HG02840 (cell line): Measurements from ENCODE around the gene DNASE1L3.
"Not testable (repeated sequence)": the region's sequence is repeated elsewhere in the genome, so short reads cannot be mapped to it uniquely, and the experiment has no call there.

Experiments used
- ATAC-seq: cut with Tn5 transposase; IDR thresholded peaks from one replicate; pipeline ENCODE4 v1.9.1; 2021; ENCODE audit warnings: mild to moderate bottlenecking, moderate library complexity, moderate number of reproducible peaks; ENCODE audit not compliant: unreplicated experiment, low FRiP score

The DNASE1L3 gene

GRCh38 chr3:58236527-58237237 is 25.9 kb upstream of the DNASE1L3 start:
- no peak for ATAC-seq

DNA sequence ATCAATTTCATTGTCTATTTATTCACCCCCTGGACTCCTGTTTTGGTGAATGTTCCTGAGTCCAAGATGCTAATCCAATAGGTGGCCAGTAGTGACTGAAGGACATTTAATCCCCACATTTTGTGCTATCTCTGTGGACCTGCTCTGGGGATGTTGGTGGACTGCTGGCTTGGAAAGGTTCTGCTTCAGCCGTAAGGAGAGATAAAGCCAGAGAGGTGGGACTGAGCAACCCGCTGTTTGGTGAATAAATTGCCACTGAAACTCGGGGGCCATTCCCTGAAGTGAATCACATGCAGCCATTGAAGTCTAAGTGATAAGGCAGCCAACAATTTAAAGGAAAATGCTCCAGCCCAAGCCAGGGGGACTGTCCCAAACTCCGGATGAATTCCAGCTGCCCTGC is 25.2 kb upstream of the DNASE1L3 start:
- ATAC-seq, result no peak

GRCh38 chr3:58234516-58234931 is 23.8 kb upstream of the DNASE1L3 start:
- no peak for ATAC-seq

GRCh38 chr3:58231666-58232065 is 20.9 kb upstream of the DNASE1L3 start:
- ATAC-seq, result no peak

DNA sequence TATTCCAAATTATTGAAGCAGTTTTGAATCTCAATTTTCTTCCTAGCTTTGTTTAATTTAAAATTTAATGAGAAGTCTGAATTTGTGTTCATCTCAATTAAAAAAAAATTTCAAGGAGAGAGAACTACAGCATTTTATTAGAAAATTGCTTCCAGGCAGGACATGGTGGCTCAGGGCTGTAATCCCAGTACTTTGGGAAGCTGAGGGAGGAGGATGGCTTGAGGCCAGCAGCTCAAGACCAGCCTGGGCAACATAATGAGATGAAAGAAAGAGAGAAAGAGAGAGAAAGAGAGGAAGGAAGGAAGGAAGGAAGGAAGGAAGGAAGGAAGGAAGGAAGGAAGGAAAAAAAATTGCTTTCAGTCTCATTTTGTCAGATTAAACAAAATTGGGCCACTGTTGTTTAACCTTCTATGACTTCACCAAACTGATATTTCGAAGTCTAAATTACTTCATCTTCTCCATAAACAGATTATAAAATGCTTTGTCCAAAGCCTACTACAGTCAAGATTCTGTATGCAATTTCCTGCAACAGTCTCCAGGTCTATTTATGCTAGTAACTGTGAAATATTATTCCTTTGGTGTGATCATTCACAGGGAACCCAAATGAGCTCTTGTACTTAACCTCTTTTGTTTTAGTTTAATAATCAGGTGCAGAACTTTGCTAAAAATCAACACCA is 20.2 kb upstream of the DNASE1L3 start:
- no peak for ATAC-seq

DNA sequence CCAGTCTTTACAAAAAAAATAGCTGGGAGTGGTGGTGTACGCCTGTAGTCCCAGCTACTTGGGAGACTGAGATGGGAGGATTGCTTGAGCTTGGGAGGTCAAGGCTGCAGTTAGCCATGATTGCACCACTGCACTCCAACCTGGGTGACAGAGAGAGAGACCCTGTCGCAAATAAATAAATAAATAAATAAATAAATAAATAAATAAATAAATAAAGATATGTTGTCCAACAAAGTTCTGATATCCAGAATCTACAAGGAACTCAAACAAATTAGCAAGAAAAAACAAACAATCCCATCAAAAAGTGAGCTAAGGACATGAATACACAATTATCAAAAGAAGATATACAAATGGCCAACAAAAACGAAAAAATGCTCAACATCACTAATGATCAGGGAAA is 17.2 kb upstream of the DNASE1L3 start:
- ATAC-seq, result not testable (repeated sequence)

GRCh38 chr3:58223855-58224254 is 13.1 kb upstream of the DNASE1L3 start:
- no peak for ATAC-seq

DNA sequence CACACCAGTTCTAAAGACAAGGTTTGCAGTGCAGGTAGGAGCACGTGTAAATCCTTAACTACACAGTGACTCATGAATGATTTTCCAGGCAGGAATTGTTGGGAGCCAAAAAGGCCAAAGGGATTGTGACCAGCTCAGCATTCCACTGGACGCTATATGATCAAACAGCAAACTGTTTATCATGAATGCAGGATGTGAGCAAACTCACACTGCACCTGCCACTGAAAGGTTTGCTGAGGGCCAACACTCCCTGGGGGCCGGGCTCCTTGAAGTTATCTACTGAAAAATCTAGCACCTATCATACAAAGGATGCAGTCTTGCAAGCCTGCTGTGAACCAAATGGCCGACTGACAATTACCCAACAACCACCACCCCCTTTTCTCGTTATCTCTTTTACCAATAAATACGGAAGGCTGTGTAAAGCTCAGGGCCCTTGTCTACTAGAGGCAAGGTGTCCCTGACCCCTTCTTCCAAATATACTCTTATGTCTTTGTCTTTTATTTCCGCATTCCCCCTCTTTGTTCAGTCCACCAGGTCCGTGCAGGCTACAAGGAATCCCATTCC is 11.5 kb upstream of the DNASE1L3 start:
- ATAC-seq, result no peak

DNA sequence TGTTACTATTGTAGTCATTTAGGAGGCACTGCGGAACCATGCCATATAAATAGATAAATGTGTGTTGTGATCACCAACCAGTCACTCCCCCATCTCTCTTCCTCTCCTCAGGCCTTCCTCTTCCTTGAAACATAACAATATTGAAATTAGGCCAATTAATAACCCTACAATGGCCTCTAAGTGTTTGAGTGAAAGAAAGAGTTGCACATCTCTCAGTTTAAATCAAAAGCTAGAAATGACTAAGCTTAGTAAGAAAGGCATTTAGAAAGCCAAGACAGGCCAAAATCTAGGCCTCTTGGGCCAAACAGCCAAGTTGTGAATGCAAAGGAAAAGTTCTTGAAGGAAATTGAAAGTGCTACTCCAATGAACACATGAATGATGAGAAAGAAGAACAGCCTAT is 8.1 kb upstream of the DNASE1L3 start:
- no peak for ATAC-seq

DNA sequence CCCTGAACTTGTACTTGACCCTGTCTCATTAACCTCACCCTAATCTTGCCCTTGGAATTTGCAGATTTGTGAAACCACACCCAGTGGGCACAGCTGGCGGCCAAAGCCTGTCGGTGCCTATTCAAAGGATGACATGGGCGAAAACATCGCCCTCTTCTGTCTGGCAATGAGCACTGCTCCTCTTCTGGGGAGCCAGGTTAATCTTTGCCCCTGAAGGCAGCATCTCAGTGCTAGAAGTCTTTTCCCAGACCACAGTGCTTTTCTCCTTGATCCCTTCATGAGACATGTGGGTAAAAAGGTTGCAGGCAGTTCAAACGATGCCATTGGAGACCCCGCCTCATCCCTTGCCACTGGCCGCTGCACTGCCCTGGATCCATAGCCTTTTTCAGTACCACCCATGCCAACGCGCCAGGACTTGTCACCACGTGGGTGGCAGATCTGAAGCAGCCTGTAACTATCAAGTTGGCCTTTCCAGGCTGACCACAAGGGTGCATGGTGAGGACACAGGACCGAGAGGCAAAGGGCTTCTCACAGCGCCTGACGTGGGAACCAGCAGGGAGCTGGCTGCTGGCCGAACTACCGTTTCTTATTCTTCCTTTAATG is 6.5 kb upstream of the DNASE1L3 start:
- no peak for ATAC-seq

- ATAC-seq, result no peak
Observed at GRCh38 chr3:58216496-58217195, 5.9 kb upstream of the DNASE1L3 start.

DNA sequence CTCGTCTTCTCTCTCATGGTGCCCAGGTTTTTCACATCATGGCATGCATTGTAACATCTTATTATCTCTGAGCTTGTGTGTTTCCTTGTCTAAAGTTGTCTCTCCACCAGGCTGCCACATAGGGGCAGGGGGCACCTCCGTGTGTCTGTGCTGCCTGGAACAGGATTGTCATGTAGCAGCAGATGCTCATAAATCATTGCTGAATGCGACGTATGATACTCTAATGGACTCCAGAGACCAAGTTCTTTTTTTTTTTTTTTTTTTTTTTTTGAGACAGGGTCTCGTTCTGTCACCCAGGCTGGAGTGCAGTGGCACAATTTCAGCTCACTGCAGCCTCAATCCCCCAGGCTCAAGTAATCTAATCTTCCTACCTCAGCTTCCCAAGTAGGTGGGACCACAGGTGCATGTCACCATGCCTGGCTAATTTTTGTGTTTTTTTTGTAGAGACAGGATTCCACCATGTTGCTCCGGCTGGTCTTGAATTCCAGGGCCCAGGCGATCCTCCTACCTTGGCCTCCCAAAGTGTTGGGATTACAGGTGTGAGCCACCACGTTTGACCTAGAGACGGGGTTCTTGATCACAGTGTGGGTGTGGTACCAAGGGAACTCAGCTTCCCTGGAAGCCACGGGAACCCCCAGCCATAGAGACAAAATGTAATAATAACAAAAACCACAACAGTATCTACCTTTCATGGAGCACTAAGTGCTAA is 4.7 kb upstream of the DNASE1L3 start:
- no peak for ATAC-seq

DNA sequence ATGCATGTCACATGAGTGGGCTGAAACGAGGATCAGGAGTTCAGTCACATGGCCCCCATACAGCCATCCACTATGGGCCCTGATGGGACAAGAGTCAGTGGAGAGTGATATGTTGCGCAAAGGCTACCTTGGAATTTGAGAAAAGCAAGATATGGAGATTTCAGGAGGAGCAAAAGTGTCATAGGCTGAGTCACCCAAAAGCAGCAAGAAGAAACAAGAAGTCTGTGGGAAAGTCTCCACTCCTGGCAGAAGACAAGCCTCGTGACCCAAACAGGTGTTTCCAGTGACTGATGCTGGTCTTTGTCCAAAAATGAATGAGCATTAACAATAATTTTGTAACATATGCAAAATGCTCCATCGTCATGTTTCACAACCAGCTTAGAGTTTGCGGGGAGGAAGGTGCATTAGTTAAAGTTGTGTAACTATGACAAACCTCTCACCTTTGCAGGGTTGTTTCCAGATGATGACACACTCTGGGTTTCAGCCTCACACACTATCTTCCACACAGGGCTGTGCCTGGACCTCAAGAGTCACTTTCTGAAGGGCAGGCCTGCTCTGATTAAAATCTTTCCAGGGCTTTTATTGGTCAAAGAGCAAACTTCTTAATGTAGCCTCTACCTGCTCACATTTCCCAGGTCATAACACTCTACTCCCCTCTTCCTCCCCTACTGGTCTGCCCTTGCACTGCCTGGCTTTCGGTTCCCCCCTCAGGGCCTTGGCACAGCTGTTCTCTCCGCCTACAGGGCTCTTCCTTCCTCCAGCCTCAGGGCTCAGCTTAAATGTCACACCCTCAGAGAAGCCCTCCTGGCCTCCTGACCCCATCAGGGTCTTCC is 3.9 kb upstream of the DNASE1L3 start:
- ATAC-seq, result peak; percentile 79

DNA sequence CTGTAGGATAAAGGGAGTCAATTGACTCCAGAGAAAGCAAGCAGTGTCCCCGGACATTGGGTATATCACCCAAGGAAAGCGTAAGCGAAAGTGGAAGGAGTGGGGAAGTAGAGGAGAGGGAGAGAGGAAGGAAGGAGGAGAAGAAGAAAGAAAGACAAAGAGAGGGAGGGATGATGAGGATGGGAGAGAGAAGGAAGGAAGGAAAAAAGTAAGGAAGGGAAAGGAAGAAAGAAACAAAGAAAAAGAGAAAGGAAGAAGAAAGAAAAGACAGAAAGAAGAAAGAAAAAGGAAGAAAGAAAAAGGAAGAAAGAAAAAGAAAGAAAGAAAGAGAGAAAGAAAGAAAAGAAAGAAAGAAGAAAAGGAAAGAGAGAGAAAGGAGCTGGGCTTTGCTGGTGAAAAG is 839 bp downstream of the DNASE1L3 start:
- no peak for ATAC-seq

DNA sequence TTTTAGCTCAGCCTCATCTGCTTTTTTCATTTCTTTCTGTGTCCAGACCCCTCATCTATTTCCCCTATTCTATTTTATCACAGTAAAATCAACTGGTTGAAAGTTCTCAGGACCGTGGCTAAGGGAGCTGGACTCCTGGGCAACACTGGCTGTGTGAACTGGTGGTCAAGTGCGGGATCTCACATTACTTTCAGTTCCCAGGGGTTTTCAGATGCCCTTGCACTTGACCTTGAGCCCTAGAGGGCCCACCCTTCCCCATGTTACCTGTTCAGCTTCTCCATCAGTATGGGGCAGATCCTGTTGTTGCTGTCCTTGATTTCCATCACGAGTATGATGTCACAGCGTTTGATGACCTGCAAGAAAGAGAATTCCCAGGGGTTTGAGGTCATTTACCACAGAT is 2.8 kb downstream of the DNASE1L3 start:
- no peak for ATAC-seq

DNA sequence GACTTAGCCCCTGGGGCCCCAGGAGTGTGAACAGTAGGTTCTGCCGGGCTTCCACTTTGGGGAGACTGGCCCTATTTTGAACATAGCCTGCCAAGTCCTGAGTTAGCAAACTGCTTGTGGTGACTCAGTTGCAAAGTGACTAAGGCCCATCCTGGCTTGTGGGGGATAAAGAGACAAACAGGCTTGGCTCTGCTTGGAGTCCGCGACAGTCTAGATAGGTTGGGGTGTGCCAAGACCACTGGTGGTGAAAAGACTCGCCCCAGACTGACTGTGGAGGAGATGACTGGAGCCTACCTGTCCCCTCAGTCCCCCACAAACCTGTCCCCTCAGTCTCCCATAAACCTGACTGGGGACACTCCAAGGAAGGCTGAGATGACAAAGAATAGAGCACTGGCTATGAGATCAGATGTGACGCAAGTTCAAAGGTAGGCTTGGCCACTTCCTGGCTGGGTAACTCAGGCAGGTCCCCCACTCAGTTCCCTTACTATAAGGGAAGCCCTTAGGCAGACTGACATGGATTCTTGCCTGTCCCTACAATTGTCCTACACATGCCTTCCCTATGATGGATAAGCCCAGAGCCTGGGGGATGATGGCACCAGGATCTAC is 4.3 kb downstream of the DNASE1L3 start:
- ATAC-seq, result no peak

- ATAC-seq, result no peak
Observed at GRCh38 chr3:58205981-58206380, 4.8 kb downstream of the DNASE1L3 start.

GRCh38 chr3:58204720-58205119 is 6.1 kb downstream of the DNASE1L3 start:
- ATAC-seq, result no peak

DNA sequence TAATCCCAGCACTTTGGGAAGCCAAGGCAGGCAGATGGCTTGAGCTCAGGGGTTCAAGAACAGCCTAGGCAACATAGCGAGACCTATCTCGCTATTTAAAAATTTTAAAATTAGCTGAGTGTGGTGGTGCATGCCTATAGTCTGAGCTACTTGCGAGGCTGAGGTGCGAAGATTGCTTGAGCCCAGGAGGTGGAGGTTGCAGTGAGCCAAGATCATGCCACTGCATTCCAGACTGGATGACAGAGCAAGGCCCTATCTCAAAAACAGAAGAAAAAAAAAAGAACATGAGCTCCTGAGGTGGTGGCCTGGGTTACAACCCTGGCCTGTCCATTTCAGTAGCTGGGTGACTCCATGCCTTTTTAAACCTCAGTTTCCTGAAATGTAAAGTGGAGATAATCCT is 7.2 kb downstream of the DNASE1L3 start:
- ATAC-seq, result no peak
